ENCODE data around the gene SLC4A5.

SLC4A5 gene

DNA sequence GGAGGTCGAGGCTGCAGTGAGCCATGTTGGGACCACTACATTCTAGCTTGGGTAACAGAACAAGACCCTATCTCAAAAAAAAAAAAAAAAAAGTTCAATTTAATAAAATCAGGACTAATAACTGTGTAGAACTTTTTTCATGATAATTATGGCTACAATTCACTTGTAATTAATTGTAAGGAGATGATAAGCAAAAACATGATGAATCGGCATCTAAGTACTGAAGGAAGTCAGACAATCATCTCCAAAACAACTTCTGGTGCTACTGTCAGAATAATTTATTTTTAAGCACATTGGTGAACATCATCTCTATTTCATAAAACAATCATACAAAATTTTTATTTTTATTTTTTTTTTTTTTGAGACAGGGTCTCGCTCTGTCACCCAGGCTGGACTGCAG lies 154.5 kb downstream of the SLC4A5 start:
- Histone ChIP-seq H3K36me3 (ENCODE audit: control insufficient read depth in 2 of 2, insufficient read depth in 1 of 2, low read length in 2 of 2) (no peaks in the 10 kb centered on the region), H3K27ac (ENCODE audit: extremely low read depth, low read depth, low read length) (no peak overlapping the region), H3K9me3 (ENCODE audit: control insufficient read depth, insufficient read depth, low read depth, low read length) (no peaks in the 10 kb centered on the region), H3K4me3 (ENCODE audit: low read depth, low read length) (no peak overlapping the region), H3K4me1 (ENCODE audit: control insufficient read depth, insufficient read depth, low read length) (no peaks in the 10 kb centered on the region)
- POLR2A ChIA-PET: interaction anchor here (2.0 kb wide), 1 partner anchor 10 kb away, joined by 16 read pairs; the partner anchor contains the start of gene MTHFD2
- TF ChIP-seq ZNF621 (tag by site-specific recombination; IDR thresholded peaks at IDR 0.05): no peak
- TF ChIP-seq ZNF2 (tag by site-specific recombination; IDR thresholded peaks at IDR 0.05): no peak
- no peak for TF ChIP-seq ZSCAN16 (tag by site-specific recombination; IDR thresholded peaks at IDR 0.05)
- TF ChIP-seq ZNF112 (tag by site-specific recombination; IDR thresholded peaks at IDR 0.05): no peak
- TF ChIP-seq ZNF37A (tag by site-specific recombination; IDR thresholded peaks at IDR 0.05): no peak
- TF ChIP-seq ZNF239 (tag by site-specific recombination; IDR thresholded peaks at IDR 0.05): no peak
- no peak for TF ChIP-seq ZNF701 (tag by site-specific recombination; IDR thresholded peaks at IDR 0.05)
- no peak for TF ChIP-seq ZNF571 (tag by site-specific recombination; IDR thresholded peaks at IDR 0.05)
- no peak for TF ChIP-seq ZNF114 (tag by site-specific recombination; IDR thresholded peaks at IDR 0.05)
- no peak for TF ChIP-seq ZNF521 (tag by site-specific recombination; IDR thresholded peaks at IDR 0.05)
- TF ChIP-seq, protein P1, sequence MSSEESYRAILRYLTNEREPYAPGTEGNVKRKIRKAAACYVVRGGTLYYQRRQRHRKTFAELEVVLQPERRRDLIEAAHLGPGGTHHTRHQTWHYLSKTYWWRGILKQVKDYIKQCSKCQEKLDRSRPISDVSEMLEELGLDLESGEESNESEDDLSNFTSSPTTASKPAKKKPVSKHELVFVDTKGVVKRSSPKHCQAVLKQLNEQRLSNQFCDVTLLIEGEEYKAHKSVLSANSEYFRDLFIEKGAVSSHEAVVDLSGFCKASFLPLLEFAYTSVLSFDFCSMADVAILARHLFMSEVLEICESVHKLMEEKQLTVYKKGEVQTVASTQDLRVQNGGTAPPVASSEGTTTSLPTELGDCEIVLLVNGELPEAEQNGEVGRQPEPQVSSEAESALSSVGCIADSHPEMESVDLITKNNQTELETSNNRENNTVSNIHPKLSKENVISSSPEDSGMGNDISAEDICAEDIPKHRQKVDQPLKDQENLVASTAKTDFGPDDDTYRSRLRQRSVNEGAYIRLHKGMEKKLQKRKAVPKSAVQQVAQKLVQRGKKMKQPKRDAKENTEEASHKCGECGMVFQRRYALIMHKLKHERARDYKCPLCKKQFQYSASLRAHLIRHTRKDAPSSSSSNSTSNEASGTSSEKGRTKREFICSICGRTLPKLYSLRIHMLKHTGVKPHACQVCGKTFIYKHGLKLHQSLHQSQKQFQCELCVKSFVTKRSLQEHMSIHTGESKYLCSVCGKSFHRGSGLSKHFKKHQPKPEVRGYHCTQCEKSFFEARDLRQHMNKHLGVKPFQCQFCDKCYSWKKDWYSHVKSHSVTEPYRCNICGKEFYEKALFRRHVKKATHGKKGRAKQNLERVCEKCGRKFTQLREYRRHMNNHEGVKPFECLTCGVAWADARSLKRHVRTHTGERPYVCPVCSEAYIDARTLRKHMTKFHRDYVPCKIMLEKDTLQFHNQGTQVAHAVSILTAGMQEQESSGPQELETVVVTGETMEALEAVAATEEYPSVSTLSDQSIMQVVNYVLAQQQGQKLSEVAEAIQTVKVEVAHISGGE (tag by site-specific recombination; conservative IDR thresholded peaks at IDR 0.05; ENCODE audit: low read depth): no peak
- no peak for TF ChIP-seq ZNF175 (tag by site-specific recombination; IDR thresholded peaks at IDR 0.05)
- no peak for TF ChIP-seq ZNF24 (tag by site-specific recombination; IDR thresholded peaks at IDR 0.05)
- TF ChIP-seq, protein P2, sequence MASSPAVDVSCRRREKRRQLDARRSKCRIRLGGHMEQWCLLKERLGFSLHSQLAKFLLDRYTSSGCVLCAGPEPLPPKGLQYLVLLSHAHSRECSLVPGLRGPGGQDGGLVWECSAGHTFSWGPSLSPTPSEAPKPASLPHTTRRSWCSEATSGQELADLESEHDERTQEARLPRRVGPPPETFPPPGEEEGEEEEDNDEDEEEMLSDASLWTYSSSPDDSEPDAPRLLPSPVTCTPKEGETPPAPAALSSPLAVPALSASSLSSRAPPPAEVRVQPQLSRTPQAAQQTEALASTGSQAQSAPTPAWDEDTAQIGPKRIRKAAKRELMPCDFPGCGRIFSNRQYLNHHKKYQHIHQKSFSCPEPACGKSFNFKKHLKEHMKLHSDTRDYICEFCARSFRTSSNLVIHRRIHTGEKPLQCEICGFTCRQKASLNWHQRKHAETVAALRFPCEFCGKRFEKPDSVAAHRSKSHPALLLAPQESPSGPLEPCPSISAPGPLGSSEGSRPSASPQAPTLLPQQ (tag by site-specific recombination; IDR thresholded peaks at IDR 0.05): no peak
- no peak for TF ChIP-seq ZNF791 (tag by site-specific recombination; IDR thresholded peaks at IDR 0.05)
- no peak for TF ChIP-seq ZNF155 (tag by site-specific recombination; IDR thresholded peaks at IDR 0.05)
- TF ChIP-seq ZFP41 (tag by site-specific recombination; IDR thresholded peaks at IDR 0.05; ENCODE audit: borderline replicate concordance): no peak
- TF ChIP-seq ZNF248 (tag by site-specific recombination; IDR thresholded peaks at IDR 0.05): no peak
- no peak for TF ChIP-seq SCRT2 (tag by site-specific recombination; IDR thresholded peaks at IDR 0.05)
- TF ChIP-seq, protein P3, sequence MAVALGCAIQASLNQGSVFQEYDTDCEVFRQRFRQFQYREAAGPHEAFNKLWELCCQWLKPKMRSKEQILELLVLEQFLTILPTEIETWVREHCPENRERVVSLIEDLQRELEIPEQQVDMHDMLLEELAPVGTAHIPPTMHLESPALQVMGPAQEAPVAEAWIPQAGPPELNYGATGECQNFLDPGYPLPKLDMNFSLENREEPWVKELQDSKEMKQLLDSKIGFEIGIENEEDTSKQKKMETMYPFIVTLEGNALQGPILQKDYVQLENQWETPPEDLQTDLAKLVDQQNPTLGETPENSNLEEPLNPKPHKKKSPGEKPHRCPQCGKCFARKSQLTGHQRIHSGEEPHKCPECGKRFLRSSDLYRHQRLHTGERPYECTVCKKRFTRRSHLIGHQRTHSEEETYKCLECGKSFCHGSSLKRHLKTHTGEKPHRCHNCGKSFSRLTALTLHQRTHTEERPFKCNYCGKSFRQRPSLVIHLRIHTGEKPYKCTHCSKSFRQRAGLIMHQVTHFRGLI (tag by site-specific recombination; IDR thresholded peaks at IDR 0.05): no peak
- CTCF ChIA-PET: interaction anchor here (0.7 kb wide), 1 partner anchor 38 kb away, joined by 3 read pairs; no protein-coding TSS in a partner anchor

DNA sequence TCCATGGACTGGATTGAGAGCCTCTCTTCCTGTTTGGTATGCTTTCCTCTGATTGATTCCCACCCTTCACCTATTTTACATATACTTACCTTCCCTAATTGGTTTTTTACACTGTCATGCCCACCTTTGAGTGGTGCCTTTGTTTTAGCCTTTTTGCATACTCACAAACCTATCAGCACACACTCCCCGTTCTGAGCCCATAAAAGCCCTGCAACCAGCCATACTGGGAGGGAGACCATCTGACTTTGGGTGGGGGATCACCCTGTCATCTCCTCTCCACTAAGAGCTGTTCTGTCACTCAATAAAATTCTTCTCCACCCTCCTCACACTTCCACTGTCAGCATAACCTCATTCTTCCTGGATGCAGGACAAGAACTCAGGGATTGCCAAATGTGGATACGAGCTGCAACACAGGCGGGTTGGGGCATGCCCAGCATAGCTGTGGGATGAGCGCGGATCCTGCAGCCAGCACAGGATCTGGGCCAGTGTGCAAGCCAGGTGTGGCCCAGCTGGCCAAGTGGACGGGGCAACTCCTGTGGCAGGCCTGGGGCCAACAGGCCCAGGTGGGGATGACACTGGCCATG lies 155.1 kb downstream of the SLC4A5 start:
- Histone ChIP-seq H3K4me3 (ENCODE audit: low read depth, low read length) (no peak overlapping the region), H3K36me3 (ENCODE audit: control insufficient read depth in 2 of 2, insufficient read depth in 1 of 2, low read length in 2 of 2) (no peaks in the 10 kb centered on the region), H3K9me3 (ENCODE audit: control insufficient read depth, insufficient read depth, low read depth, low read length) (no peaks in the 10 kb centered on the region), H3K4me1 (ENCODE audit: control insufficient read depth, insufficient read depth, low read length) (no peaks in the 10 kb centered on the region), H3K27ac (ENCODE audit: extremely low read depth, low read depth, low read length) (no peak overlapping the region)
- ChIA-PET POLR2A (interaction anchor here (2.0 kb wide), 1 partner anchor 11 kb away, joined by 16 read pairs; the partner anchor contains the start of gene MTHFD2), CTCF (interaction anchor here (0.6 to 1.0 kb wide), 2 partner anchors 20 to 189 kb away, joined by 3 to 5 read pairs; no protein-coding TSS in a partner anchor)
- TF ChIP-seq ZNF366 (tag by site-specific recombination; conservative IDR thresholded peaks at IDR 0.05) (peak; percentile 84), ZNF777 (tag by site-specific recombination; IDR thresholded peaks at IDR 0.05; ENCODE audit: borderline replicate concordance) (no peak), KLF1 (tag by site-specific recombination; IDR thresholded peaks at IDR 0.05) (peak; percentile 85), SCRT2 (tag by site-specific recombination; IDR thresholded peaks at IDR 0.05) (peak; percentile 10; the same call in 1 of the 2 replicates), ZNF404 (tag by site-specific recombination; IDR thresholded peaks at IDR 0.05) (no peak), ZNF433 (tag by site-specific recombination; IDR thresholded peaks at IDR 0.05; ENCODE audit: low read depth) (no peak), ZNF155 (tag by site-specific recombination; IDR thresholded peaks at IDR 0.05) (no peak), ZBTB48 (tag by site-specific recombination; IDR thresholded peaks at IDR 0.05) (no peak)
- TF ChIP-seq, protein P4, sequence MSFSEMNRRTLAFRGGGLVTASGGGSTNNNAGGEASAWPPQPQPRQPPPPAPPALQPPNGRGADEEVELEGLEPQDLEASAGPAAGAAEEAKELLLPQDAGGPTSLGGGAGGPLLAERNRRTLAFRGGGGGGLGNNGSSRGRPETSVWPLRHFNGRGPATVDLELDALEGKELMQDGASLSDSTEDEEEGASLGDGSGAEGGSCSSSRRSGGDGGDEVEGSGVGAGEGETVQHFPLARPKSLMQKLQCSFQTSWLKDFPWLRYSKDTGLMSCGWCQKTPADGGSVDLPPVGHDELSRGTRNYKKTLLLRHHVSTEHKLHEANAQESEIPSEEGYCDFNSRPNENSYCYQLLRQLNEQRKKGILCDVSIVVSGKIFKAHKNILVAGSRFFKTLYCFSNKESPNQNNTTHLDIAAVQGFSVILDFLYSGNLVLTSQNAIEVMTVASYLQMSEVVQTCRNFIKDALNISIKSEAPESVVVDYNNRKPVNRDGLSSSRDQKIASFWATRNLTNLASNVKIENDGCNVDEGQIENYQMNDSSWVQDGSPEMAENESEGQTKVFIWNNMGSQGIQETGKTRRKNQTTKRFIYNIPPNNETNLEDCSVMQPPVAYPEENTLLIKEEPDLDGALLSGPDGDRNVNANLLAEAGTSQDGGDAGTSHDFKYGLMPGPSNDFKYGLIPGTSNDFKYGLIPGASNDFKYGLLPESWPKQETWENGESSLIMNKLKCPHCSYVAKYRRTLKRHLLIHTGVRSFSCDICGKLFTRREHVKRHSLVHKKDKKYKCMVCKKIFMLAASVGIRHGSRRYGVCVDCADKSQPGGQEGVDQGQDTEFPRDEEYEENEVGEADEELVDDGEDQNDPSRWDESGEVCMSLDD (tag by site-specific recombination; IDR thresholded peaks at IDR 0.05): no peak

All from HEK293 (cell line).